OCI-LY7 (cell line): Measurements from ENCODE around the gene OR8B3.

Source experiments
- EZH2phosphoT487 ChIP-seq: fragments of 200-600 bp; sonication (generic); IDR thresholded peaks from 2 replicates; pipeline ENCODE4 v1.6.1; 2018; ENCODE audit warnings: low read depth, borderline replicate concordance, mild to moderate bottlenecking, mixed run types, antibody characterized with exemption, low read length, moderate library complexity, mixed read lengths
- TF ChIP-seq, protein P1 (sequence below): fragments of 200-600 bp; sonication (generic); conservative IDR thresholded peaks from 2 replicates; pipeline ENCODE4 v1.5.1; 2014; ENCODE audit warnings: mild to moderate bottlenecking, antibody characterized with exemption, low read length, moderate library complexity, mixed read lengths

DNA sequence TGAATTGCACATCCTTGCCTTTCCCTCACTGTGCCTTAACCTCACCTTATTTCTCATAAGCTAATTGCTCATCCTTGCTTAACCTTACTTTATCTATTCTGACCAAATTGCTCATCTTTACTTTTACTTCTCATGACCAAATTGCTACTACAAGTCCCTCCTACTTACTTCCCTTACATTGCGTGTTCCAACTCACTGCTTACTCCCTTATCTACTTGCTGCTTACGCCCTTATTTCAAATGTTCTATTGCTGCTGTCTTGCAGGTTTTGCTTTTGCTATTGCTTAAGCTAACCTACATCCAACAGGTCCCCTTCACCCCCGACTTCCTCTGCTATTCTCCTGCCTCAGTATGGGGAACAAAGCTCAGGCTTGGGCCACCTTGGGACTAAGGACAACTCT is 22.5 kb downstream of the OR8B3 start:
- TF ChIP-seq, protein P1, sequence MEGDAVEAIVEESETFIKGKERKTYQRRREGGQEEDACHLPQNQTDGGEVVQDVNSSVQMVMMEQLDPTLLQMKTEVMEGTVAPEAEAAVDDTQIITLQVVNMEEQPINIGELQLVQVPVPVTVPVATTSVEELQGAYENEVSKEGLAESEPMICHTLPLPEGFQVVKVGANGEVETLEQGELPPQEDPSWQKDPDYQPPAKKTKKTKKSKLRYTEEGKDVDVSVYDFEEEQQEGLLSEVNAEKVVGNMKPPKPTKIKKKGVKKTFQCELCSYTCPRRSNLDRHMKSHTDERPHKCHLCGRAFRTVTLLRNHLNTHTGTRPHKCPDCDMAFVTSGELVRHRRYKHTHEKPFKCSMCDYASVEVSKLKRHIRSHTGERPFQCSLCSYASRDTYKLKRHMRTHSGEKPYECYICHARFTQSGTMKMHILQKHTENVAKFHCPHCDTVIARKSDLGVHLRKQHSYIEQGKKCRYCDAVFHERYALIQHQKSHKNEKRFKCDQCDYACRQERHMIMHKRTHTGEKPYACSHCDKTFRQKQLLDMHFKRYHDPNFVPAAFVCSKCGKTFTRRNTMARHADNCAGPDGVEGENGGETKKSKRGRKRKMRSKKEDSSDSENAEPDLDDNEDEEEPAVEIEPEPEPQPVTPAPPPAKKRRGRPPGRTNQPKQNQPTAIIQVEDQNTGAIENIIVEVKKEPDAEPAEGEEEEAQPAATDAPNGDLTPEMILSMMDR, result no peak
- TF ChIP-seq EZH2phosphoT487, result no peak
